ENCODE data around the gene TMEM114.

TMEM114 gene

DNA sequence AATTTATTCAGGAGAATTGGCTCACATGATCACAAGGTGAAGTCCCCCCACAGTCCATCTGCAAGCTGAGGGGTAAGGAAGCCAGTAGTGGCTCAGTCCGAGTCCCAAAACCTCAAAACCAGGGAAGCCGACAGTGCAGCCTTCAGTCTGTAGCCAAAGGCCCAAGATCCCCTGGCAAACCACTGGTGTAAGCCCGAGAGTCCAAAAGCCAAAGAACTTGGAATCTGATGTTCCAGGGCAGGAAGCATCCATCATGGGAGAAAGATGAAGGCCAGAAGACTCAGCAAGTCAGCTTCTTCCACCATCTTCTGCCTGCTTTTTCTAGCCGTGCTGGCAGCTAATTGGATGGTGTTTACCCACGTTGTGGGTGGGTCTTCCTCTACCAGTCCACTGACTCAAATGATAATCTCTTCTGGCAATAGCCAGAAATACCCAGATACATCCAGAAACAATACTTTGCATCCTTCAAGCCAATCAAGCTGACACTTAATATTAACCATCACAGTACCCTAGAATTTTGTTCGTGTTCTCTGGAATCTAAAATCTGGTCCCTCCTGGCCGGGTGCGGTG, 40.4 kb downstream of the TMEM114 start:
- no peak for DNase-seq (ENCODE audit: low spot score)

DNA sequence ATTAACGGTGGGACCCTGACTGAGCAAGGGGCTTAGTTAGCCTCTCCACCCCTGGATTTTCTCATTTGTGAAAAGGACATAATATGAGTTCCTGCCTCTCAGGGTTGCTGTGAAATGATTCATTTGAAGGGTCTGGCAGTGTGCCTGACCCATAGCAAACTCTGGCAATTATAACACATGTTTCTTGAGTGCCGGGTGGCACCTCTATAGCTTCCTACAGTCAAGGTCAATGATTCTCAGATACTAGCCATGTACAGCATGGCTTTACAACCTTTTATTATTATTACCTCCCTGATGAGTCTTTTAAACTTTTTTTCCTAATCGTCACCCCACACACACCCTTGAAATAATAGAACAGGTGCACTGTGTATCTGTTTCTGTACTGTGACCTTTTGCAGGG, 42.1 kb downstream of the TMEM114 start:
- no peak for DNase-seq (ENCODE audit: low spot score)

DNA sequence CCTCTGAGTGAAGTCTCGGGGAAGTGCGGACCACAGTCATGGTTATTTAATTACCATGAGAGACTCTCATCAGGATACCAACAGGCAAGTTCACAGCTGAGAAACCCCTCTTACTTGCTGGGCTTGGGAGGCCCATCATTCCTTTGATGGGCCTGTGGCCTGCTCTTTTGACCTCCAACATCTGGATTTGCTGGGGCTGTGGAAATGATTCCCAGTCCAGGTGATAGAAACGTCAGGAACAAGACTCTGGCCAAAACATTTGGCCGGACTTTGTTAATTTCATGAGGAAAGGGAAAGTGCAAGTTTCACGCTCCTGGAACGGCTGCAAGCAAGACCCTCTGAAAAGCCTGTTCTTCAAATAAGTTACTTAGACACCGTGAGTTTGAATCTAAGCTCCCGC, 42.5 kb downstream of the TMEM114 start:
- DNase-seq (ENCODE audit: low spot score): no peak

DNA sequence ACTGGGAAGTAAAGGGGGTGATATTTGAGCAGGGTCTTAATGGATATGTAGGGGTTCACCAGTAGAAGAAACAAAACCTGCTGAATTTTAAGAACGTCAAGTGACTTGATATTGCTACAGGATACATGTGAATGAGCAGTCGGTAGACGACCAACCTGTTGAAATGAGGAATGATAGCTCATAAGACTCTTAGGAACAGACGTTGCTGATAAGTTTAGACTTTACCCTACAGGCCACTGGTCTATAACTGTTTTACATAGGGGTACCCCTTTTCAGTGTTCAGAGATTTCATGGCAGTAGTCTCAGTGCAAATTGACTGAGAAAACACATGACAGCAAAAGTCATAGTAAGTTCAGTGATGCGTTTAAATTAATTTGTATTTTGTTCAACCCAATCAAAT, 45.9 kb downstream of the TMEM114 start:
- DNase-seq (ENCODE audit: low spot score): no peak

DNA sequence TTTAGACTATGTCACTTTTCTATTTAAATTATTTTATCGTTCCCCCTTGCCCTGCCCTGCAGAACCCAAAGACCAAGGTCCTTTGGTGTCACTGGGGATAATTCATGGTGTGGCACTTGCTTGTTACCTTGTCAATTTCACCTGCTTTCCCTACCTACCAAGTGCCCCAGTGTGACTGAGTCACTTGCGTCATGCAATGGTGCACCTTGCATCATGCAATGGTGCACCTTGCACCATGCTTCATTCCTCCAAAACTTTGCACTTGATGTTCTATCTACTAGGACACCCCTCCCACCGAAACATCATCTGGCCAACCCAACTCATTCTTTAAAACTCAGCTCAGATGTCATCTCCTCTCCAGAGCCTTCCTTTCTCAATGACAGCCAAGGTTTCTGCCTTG, 47.1 kb downstream of the TMEM114 start:
- DNase-seq (ENCODE audit: low spot score): no peak

DNA sequence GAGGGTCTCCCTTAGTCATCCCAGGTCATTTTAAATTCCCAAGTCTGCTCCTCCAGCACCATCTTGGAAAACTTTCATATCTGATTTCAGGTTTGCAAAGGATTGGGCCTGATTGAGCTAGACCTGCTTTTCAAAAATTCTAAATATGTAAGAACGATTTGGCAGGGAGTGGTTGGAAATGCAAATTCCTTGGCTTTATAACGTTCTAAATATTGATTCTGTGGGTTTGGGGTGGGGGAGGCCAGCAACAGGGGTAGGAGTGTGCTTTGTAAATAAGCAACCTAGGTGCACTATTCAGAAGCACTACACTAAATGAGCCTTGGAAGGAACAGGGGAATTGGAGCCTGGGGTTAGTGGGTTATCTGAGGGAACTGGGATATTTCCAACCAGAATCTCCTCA, 47.9 kb downstream of the TMEM114 start:
- no peak for DNase-seq (ENCODE audit: low spot score)

DNA sequence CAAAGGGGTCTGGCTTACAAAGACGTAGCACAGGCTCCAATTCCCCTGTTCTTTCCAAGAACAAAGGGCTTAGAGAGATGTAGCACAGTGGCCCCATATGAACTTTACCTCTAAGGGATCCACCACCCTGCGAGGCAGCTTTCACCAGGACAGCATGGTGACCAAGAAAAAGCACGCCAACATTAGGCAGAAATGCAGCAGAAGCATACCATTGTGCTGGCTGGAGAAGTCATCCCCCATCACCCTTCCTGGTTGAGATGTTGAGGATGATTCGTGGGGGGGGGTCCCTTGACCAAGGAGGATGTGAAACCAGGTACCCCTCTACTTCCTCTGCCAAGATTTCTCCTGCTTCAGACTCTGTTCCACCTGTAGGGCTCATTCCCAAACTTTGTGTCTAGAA, 48.4 kb downstream of the TMEM114 start:
- no peak for DNase-seq (ENCODE audit: low spot score)

DNA sequence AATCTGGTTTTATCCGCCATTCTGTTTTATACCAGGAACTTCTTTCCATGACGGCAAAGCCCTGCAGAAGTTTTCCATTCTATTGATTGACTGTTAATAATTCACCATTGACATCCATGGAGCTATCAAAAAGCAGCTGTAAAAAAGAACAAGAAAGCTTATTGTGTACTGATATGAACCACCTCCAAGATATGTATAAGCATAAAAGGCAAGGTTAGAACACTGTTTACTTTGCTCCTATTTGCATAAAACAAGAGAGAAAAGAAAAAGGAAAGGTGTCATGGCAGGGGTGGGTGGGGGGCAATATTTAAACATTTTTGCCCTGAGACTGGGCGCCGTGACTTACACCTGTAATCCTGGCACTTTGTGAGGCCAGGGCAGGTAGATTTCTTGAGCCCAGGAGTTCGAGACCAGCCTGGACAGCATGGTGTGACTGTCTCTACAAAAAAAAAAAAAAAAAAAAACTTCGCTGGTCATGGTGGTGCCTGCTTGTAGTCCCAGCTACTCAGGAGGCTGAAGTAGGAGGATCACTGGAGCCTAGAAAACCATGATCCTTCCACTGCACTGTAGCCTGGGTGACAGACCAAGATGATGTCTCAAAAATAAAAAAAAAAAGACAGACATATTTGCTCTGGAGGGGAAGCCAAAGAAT, 52.5 kb downstream of the TMEM114 start:
- no peak for DNase-seq (ENCODE audit: low spot score)

DNA sequence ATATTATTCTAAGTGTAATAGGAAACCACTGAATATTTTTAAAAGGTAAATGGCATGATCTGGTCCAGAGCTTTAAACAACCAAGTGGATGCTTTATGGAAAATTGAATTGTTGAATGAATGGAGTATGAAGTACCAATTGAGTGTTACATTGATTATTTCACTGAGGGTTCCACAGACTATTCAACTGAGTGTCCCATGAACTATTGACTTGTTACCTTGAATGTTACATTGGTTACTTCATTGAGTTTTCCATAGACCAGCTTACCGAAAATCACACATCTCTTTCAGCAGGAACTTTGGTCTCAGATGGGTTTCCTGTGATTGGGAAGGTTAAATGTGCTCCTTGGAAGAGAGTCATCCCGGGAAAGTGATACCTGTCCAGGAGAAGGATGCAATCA, 56.8 kb downstream of the TMEM114 start:
- no peak for DNase-seq (ENCODE audit: low spot score)

DNA sequence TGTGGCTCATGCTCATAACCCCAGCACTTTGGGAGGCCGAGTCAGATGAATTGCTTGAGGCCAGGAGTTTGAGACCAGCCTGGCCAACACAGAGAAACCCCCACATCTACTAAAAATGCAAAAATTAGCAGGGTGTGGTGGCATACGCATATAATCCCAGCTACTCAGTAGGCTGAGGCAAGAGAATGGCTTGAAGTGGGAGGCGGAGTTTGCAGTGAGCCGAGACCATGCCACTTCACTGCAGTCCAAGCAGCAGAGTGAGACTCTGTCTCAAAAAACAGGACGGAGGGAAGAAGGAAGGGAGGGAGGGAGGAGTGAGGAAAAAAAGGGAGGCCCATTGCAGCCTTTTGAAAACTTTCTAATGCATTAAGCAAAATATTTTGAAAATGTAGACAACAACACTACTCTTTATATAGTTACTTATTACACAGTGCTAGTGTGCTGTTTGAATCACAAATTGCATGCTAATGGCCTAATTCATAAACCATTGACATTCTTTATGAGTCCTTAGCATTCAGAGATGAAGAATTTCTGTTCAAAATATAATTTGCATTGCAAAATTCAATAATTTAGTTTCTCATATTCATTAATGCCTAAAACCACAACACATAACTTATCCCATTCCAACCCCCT, 59.4 kb downstream of the TMEM114 start:
- no peak for DNase-seq (ENCODE audit: low spot score)

DNA sequence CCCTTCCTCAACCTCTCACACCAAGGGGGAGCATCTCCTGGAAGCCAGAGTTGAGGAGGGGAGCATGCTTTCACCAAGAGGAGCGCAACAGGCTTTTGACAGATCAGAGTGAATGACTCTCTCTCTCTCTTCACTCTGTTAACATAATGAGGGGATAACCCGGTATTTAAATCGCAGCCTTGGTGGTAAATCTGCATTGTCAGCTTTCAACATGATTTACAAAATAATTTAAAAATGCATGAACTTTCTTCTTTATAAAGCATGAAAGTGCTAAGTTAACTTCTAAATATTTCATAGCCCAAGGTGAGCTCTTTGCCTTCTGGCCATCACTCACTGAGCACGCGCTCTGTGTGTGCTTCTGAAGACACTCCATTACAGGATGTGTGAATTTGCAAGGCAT, 61.8 kb downstream of the TMEM114 start:
- no peak for DNase-seq (ENCODE audit: low spot score)

DNA sequence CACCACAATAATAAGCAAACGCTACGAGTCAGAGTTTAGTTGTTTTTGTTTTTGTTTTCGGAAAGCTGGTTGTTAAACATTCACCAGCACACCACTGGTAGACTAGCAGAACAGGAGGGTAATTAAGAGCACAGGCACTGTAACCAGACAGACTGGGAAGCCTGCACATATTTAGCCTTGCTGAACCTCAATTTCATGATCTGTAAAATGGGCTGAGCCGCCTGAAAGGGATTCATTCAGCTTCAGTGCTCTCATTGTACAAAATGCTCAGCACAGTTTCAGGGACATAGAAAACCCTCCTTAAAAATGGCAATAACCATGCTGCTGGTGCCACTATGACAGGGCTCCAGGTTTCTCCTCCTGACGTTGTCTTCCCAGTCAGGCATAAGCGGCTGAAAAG, 66.4 kb downstream of the TMEM114 start:
- no peak for DNase-seq (ENCODE audit: low spot score)

DNA sequence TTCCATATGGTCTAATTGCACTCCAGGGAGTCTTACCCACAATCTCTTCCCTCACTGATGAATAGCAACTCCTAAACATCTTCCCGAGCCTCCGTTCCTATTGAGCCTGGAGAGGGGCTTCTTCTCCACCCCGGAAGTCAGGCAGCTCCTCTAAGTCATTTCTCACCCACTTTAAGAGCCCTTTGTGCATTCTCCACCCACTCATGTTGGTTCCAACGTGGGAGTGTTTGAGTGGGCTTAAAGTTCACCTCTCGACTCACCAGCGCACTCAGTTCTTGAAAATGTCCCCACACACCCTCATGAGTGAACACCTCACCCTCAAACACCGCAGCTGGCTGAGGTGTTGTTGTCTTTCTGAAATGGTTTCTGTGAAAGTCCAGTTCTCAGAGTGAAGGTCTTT, 67.6 kb downstream of the TMEM114 start:
- DNase-seq (ENCODE audit: low spot score): no peak

DNA sequence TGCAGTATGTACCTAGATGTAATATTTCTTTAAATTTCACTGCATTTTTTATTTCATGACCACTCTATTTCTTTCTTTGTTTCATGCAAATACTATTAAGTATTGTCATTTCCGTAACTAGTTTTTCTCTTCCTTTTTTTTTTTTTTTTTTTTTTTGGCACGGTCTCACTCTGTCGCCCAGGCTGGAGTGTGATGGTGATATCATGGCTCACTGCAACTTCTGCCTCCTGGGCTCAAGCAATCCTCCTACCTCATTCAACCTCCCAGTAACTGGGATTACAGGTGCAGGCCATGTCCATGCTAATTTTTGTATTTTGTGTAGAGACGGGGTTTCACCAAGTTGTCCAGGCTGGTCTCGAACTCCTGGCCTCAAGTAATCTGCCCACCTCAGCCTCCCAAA, 70.7 kb downstream of the TMEM114 start:
- DNase-seq (ENCODE audit: low spot score): no peak

Measured in D341Med (cell line).